A549 (cell line): ENCODE results near the gene OTULIN. TPM values are rescaled to one million over a fixed set of nuclear protein-coding genes. Genes with fewer than 3 reads are reported as not detected.

Experiments
- ATAC-seq, 2 experiments: fragments of 200-7000 bp in 1 of 2; fragments of >200 bp in 1 of 2; cut with Nextera tagmentation in 1 of 2; cut with Tn5 transposase in 1 of 2; 3 replicates each; pipeline versions ENCODE4 v1.8.0 to v1.9.1; 2018 to 2020; ENCODE audit warnings: mild to moderate bottlenecking in 1 of 2, moderate library complexity in 1 of 2
- CTCF ChIA-PET: fragments of 300-600 bp; sonication (Branson Sonifier 250); formaldehyde crosslinking; extraction: SDS; loops from one replicate; lab custom pipeline; 2021; ENCODE audit warnings: antibody characterized with exemption, inconsistent platforms; lab: Yijun Ruan, JAX
- POLR2A ChIA-PET: fragments of 350-600 bp; formaldehyde crosslinking; extraction: SDS; loops from one replicate; lab custom pipeline; 2021; ENCODE audit warnings: antibody characterized with exemption, inconsistent platforms; lab: Yijun Ruan, JAX
- DNase-seq, 2 experiments: peaks; one replicate each; pipeline versions ENCODE4 v3.0.0 to v3.0.0-alpha.2; 2011 to 2016; ENCODE audit warnings: low read depth in 1 of 2, low spot score in 1 of 2
- FAIRE-seq: peaks from 2 replicates; lab custom pipeline; 2011; peaks lifted over from hg19 to GRCh38; lab: Jason Lieb, UNC
- H3K27ac ChIP-seq, 2 experiments: fragments of >200 bp; sonication (Bioruptor Twin); formaldehyde crosslinking; 3 replicates each; pipeline ENCODE4 v1.5.1; 2016 to 2017
- H3K4me1 ChIP-seq: fragments of >200 bp; sonication (Bioruptor Twin); formaldehyde crosslinking; 3 replicates; pipeline ENCODE4 v1.6.1; 2016
- H3K4me2 ChIP-seq: fragments of >200 bp; sonication (Bioruptor Twin); formaldehyde crosslinking; 3 replicates; pipeline ENCODE4 v1.6.1; 2016
- H3K4me3 ChIP-seq: fragments of >200 bp; sonication (Bioruptor Twin); formaldehyde crosslinking; 3 replicates; pipeline ENCODE4 v1.5.1; 2016
- H3K9me3 ChIP-seq: fragments of >200 bp; sonication (Bioruptor Twin); formaldehyde crosslinking; 3 replicates; pipeline ENCODE4 v1.6.1; 2016
- BHLHE40 ChIP-seq: IDR thresholded peaks from 2 replicates; pipeline ENCODE4 v1.6.1; 2012; ENCODE audit warnings: low read depth, low read length, inconsistent platforms
- EHF ChIP-seq: fragments of 250-450 bp; sonication (Bioruptor Pico); IDR thresholded peaks from 2 replicates; pipeline ENCODE4 v1.5.0; 2020; ENCODE audit warnings: mild to moderate bottlenecking
- FOXS1 ChIP-seq: fragments of 250-450 bp; sonication (Bioruptor Pico); IDR thresholded peaks from 2 replicates; pipeline ENCODE4 v1.5.0; 2020; ENCODE audit warnings: mild to moderate bottlenecking, moderate library complexity
- GATA3 ChIP-seq: IDR thresholded peaks from 2 replicates; pipeline ENCODE4 v1.6.1; 2012; ENCODE audit warnings: borderline replicate concordance
- HMGXB4 ChIP-seq: fragments of 250-450 bp; sonication (Bioruptor Pico); IDR thresholded peaks from 2 replicates; pipeline ENCODE4 v1.5.0; 2021; ENCODE audit warnings: mild to moderate bottlenecking, moderate library complexity, borderline replicate concordance
- HOXB5 ChIP-seq: fragments of 250-450 bp; sonication (Bioruptor Pico); IDR thresholded peaks from 2 replicates; pipeline ENCODE4 v1.5.0; 2020; ENCODE audit warnings: mild to moderate bottlenecking, moderate library complexity
- JUN ChIP-seq, 2 experiments: fragments of >200 bp; sonication (Bioruptor Twin); formaldehyde crosslinking; IDR thresholded peaks; 2 replicates in 1 of 2; 3 replicates in 1 of 2; pipeline ENCODE4 v1.6.1; 2016 to 2017
- JUNB ChIP-seq: fragments of >200 bp; sonication (Bioruptor Twin); formaldehyde crosslinking; IDR thresholded peaks from 2 replicates; pipeline ENCODE4 v1.6.1; 2016
- NR3C1 ChIP-seq: fragments of >200 bp; sonication (Bioruptor Twin); formaldehyde crosslinking; IDR thresholded peaks from 3 replicates; pipeline ENCODE4 v1.6.1; 2017
- PHF8 ChIP-seq: fragments of 200-600 bp; sonication (generic); IDR thresholded peaks from 2 replicates; pipeline ENCODE4 v1.6.1; 2016; ENCODE audit warnings: low read depth, mild to moderate bottlenecking, antibody characterized with exemption, moderate library complexity, borderline replicate concordance
- POLR2A ChIP-seq: IDR thresholded peaks from 2 replicates; pipeline ENCODE4 v1.6.1; 2012; ENCODE audit warnings: mild to moderate bottlenecking, low read length
- POLR2AphosphoS2 ChIP-seq: conservative IDR thresholded peaks from 2 replicates; pipeline ENCODE4 v1.6.1; 2012; ENCODE audit warnings: low read length, improper control_type of control experiment, inconsistent platforms
- REST ChIP-seq: fragments of 200-600 bp; sonication (generic); IDR thresholded peaks from 2 replicates; pipeline ENCODE4 v1.6.1; 2016; ENCODE audit warnings: antibody characterized with exemption, mild to moderate bottlenecking, moderate library complexity
- RFX5 ChIP-seq: fragments of 450-650 bp; IDR thresholded peaks from 2 replicates; pipeline ENCODE4 v1.7.1; 2014; ENCODE audit warnings: antibody characterized with exemption, mild to moderate bottlenecking, moderate library complexity
- RNF2 ChIP-seq: fragments of 200-600 bp; sonication (generic); IDR thresholded peaks from 2 replicates; pipeline ENCODE4 v1.6.1; 2016; ENCODE audit warnings: low read depth, mild to moderate bottlenecking, antibody characterized with exemption, moderate library complexity, borderline replicate concordance
- SREBF2 ChIP-seq: fragments of 450-650 bp; IDR thresholded peaks from 2 replicates; pipeline ENCODE4 v1.6.1; 2014; ENCODE audit warnings: mild to moderate bottlenecking, moderate library complexity
- TFCP2L1 ChIP-seq: fragments of 250-450 bp; sonication (Bioruptor Pico); IDR thresholded peaks from 2 replicates; pipeline ENCODE4 v1.5.0; 2021; ENCODE audit warnings: mild to moderate bottlenecking
- ZNF302 ChIP-seq: fragments of 250-450 bp; sonication (Bioruptor Pico); IDR thresholded peaks from 2 replicates; pipeline ENCODE4 v1.9.0; 2021; ENCODE audit warnings: inconsistent platforms, mild to moderate bottlenecking, moderate library complexity
- ZSCAN20 ChIP-seq: fragments of 250-450 bp; sonication (Bioruptor Pico); IDR thresholded peaks from 2 replicates; pipeline ENCODE4 v1.8.0; 2022; ENCODE audit warnings: mild to moderate bottlenecking, moderate library complexity
- WGBS: methylation state at CpG from one replicate; pipeline ENCODE4 v1.1.6; 2017; ENCODE audit errors: missing lambda C conversion rate; 5-methylcytosine and 5-hydroxymethylcytosine counted together
- polyA plus RNA-seq, 4 experiments: library from polyadenylated mRNA; depleted of rRNA in 3 of 4; stranded (reverse); fragments of >200 nt; fragmentation: RNase III in 1 of 4; extraction: RNeasy Plus Mini Kit Qiagen cat#74134 plus additional on column Dnase treatment in 1 of 4; gene quantifications; 2 replicates in 3 of 4; 3 replicates in 1 of 4; pipeline ENCODE4 v1.2.3, GENCODE V29; 2011 to 2017

Gene OTULIN
- polyA plus RNA-seq, 2 of the 4 experiments (the other 2 are of a cell fraction): 13.5 to 17.8 TPM

GRCh38 chr5:14737291-14737690 lies 72.8 kb downstream of the OTULIN start:
- Histone ChIP-seq H3K9me3 (no peaks in the 10 kb centered on the region), H3K4me2 (no peak overlapping the region), H3K4me1 (no peaks in the 10 kb centered on the region), H3K27ac (no peak overlapping the region), H3K4me3 (no peak overlapping the region)
- ATAC-seq: no peak
- CTCF ChIA-PET: interaction anchor here (0.6 to 2.8 kb wide), 3 partner anchors 9 to 187 kb away, joined by 3 to 10 read pairs (median 4); no protein-coding TSS in a partner anchor
- 91% methylated on average over 10 of the region's 10 CpGs for WGBS
- no peak for DNase-seq
- TF ChIP-seq PHF8: no peak
- no peak for TF ChIP-seq JUN (IDR thresholded peaks at IDR 0.05)
- TF ChIP-seq RFX5: no peak
- TF ChIP-seq POLR2AphosphoS2: no peak
- no peak for TF ChIP-seq SREBF2
- no peak for TF ChIP-seq REST
- TF ChIP-seq TFCP2L1 (CRISPR knock-in tag): no peak
- no peak for TF ChIP-seq NR3C1
- no peak for TF ChIP-seq FOXS1 (CRISPR knock-in tag)
- TF ChIP-seq POLR2A: no peak
- TF ChIP-seq BHLHE40: no peak
- TF ChIP-seq RNF2: no peak
- no peak for FAIRE-seq
- POLR2A ChIA-PET: no interaction called here

GRCh38 chr5:14738050-14738449 lies 73.5 kb downstream of the OTULIN start:
- POLR2A ChIA-PET: no interaction called here
- WGBS: 89% methylated on average over 5 of the region's 5 CpGs
- FAIRE-seq: no peak

GRCh38 chr5:14739538-14739937 lies 75.0 kb downstream of the OTULIN start:
- Histone ChIP-seq H3K27ac (no peak overlapping the region), H3K9me3 (no peaks in the 10 kb centered on the region), H3K4me2 (no peak overlapping the region), H3K4me1 (no peaks in the 10 kb centered on the region), H3K4me3 (no peak overlapping the region)
- 68% methylated on average over 3 of the region's 3 CpGs for WGBS
- ATAC-seq: no peak
- FAIRE-seq: no peak
- no peak for DNase-seq
- TF ChIP-seq HOXB5 (CRISPR knock-in tag): no peak
- no peak for TF ChIP-seq ZNF302
- ChIA-PET CTCF (interaction anchor here (4.6 kb wide), 1 partner anchor 12 kb away, joined by 21 read pairs; no protein-coding TSS in a partner anchor), POLR2A (no interaction called here)

More at GRCh38 chr5:14738050-14738449, 73.5 kb downstream of the OTULIN start:
- H3K27ac ChIP-seq: no peak overlapping the region
- no peak overlapping the region for H3K4me2 ChIP-seq
- ATAC-seq (no peak), DNase-seq (no peak)
- TF ChIP-seq HMGXB4 (CRISPR knock-in tag): no peak
- TF ChIP-seq JUNB: no peak
- no peak for TF ChIP-seq ZSCAN20
- TF ChIP-seq EHF (CRISPR knock-in tag): no peak
- TF ChIP-seq TFCP2L1 (CRISPR knock-in tag): no peak
- no peak for TF ChIP-seq GATA3
- no peaks in the 10 kb centered on the region for H3K9me3 ChIP-seq
- no peaks in the 10 kb centered on the region for H3K4me1 ChIP-seq
- CTCF ChIA-PET: interaction anchor here (2.8 kb wide), 1 partner anchor 10 kb away, joined by 10 read pairs; no protein-coding TSS in a partner anchor
- no peak overlapping the region for H3K4me3 ChIP-seq
